Measurements from ENCODE around the gene TMOD2. TPM values are rescaled to one million over a fixed set of nuclear protein-coding genes. Genes with fewer than 3 reads are reported as not detected.

TMOD2 gene
- total RNA-seq, 1 donor from 2014 or later: 4.3 TPM

GRCh38 chr15:51848811-51849210 is 97.4 kb downstream of the TMOD2 start:
- H3K9me3 Mint-ChIP-seq (ENCODE audit: unreplicated experiment): no peaks in the 10 kb centered on the region

GRCh38 chr15:51849860-51850259 is 98.5 kb downstream of the TMOD2 start:
- no peak for DNase-seq (ENCODE audit: extremely low spot score, unreplicated experiment)
- Mint-ChIP-seq H3K9me3 (ENCODE audit: unreplicated experiment) (no peaks in the 10 kb centered on the region), H3K4me1 (ENCODE audit: unreplicated experiment) (peaks cover 83% of the 10 kb centered on the region), H3K4me3 (ENCODE audit: unreplicated experiment) (no peak overlapping the region), H3K27me3 (ENCODE audit: unreplicated experiment) (no peaks in the 10 kb centered on the region), H3K27ac (ENCODE audit: unreplicated experiment) (peak overlapping the region; percentile 29), H3K36me3 (ENCODE audit: unreplicated experiment) (peaks cover 3% of the 10 kb centered on the region)
- TF ChIP-seq CTCF (IDR thresholded peaks at IDR 0.05): no peak

More at GRCh38 chr15:51848811-51849210, 97.4 kb downstream of the TMOD2 start:
- peak overlapping the region; percentile 73 for H3K27ac Mint-ChIP-seq (ENCODE audit: unreplicated experiment)
- no peaks in the 10 kb centered on the region for H3K27me3 Mint-ChIP-seq (ENCODE audit: unreplicated experiment)
- no peak for TF ChIP-seq CTCF (IDR thresholded peaks at IDR 0.05)
- no peak overlapping the region for H3K4me3 Mint-ChIP-seq (ENCODE audit: unreplicated experiment)
- H3K36me3 Mint-ChIP-seq (ENCODE audit: unreplicated experiment): peaks cover 3% of the 10 kb centered on the region
- no peak for DNase-seq (ENCODE audit: extremely low spot score, unreplicated experiment)
- peaks cover 83% of the 10 kb centered on the region for H3K4me1 Mint-ChIP-seq (ENCODE audit: unreplicated experiment)

GRCh38 chr15:51853998-51854397 is 102.6 kb downstream of the TMOD2 start:
- Mint-ChIP-seq H3K4me1 (ENCODE audit: unreplicated experiment) (peaks cover 71% of the 10 kb centered on the region), H3K27ac (ENCODE audit: unreplicated experiment) (peak overlapping the region; percentile 29), H3K36me3 (ENCODE audit: unreplicated experiment) (peaks cover 3% of the 10 kb centered on the region), H3K27me3 (ENCODE audit: unreplicated experiment) (no peaks in the 10 kb centered on the region), H3K9me3 (ENCODE audit: unreplicated experiment) (no peaks in the 10 kb centered on the region), H3K4me3 (ENCODE audit: unreplicated experiment) (no peak overlapping the region)
- no peak for DNase-seq (ENCODE audit: extremely low spot score, unreplicated experiment)
- TF ChIP-seq CTCF (IDR thresholded peaks at IDR 0.05): no peak

- Mint-ChIP-seq H3K27me3 (ENCODE audit: unreplicated experiment) (no peaks in the 10 kb centered on the region), H3K9me3 (ENCODE audit: unreplicated experiment) (no peaks in the 10 kb centered on the region), H3K36me3 (ENCODE audit: unreplicated experiment) (peaks cover 5% of the 10 kb centered on the region), H3K4me1 (ENCODE audit: unreplicated experiment) (peaks cover 58% of the 10 kb centered on the region), H3K27ac (ENCODE audit: unreplicated experiment) (peak overlapping the region; percentile 83), H3K4me3 (ENCODE audit: unreplicated experiment) (no peak overlapping the region)
- TF ChIP-seq CTCF (IDR thresholded peaks at IDR 0.05): no peak
- no peak for DNase-seq (ENCODE audit: extremely low spot score, unreplicated experiment)
These were observed 104.2 kb downstream of the TMOD2 start for GRCh38 chr15:51855612-51856011.

GRCh38 chr15:51856714-51857380 is 105.5 kb downstream of the TMOD2 start:
- Mint-ChIP-seq H3K27ac (ENCODE audit: unreplicated experiment) (peak overlapping the region; percentile 1), H3K9me3 (ENCODE audit: unreplicated experiment) (no peaks in the 10 kb centered on the region), H3K36me3 (ENCODE audit: unreplicated experiment) (peaks cover 5% of the 10 kb centered on the region), H3K4me1 (ENCODE audit: unreplicated experiment) (peaks cover 53% of the 10 kb centered on the region), H3K27me3 (ENCODE audit: unreplicated experiment) (no peaks in the 10 kb centered on the region), H3K4me3 (ENCODE audit: unreplicated experiment) (no peak overlapping the region)
- no peak for TF ChIP-seq CTCF (IDR thresholded peaks at IDR 0.05)
- DNase-seq (ENCODE audit: extremely low spot score, unreplicated experiment): no peak

All from osteocyte (in vitro differentiated cells).